ENCODE results near the gene KMT2C.

KMT2C gene

DNA sequence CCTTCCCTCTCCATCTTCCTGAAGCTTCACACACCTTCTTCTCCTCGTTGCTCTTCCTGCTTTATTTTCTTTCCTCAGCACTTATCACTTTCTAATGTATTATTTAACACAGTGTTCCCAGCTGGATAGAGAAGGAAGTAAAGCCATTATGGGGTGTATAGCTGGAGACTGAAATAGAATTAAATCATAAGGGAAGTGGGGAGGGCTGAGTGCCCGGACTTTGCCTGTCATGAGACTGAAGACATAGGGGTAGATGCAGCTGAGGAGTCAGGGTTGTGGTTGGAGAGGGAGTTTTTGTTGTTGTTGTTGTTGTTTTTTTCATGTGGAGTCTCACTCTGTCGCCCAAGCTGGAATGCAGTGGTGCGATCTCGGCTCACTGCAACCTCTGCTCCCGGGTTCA, 345.1 kb downstream of the KMT2C start:
- DNase-seq, result no peak

DNA sequence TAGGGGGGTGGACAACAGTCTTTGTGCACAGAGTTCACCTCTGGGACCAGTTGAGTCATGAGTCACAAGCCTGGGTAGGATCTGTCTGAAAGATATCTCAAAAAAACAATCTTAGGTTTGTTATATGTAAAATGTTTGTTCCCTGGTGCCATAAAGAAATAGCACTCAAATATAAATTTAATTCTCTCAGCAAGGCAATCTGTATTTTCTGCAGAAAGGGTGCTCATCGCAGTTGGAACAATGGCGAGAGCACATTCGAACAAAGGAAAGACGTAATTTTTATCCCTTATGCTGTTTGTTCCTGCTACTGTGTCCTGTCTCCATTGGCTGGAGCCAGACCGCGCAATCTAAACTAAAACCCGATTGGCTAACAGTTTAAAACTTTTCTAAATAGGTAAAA, 346.6 kb downstream of the KMT2C start:
- no peak for DNase-seq

- DNase-seq, result no peak
Measured at GRCh38 chr7:152086513-152086912, 349.3 kb downstream of the KMT2C start.

DNA sequence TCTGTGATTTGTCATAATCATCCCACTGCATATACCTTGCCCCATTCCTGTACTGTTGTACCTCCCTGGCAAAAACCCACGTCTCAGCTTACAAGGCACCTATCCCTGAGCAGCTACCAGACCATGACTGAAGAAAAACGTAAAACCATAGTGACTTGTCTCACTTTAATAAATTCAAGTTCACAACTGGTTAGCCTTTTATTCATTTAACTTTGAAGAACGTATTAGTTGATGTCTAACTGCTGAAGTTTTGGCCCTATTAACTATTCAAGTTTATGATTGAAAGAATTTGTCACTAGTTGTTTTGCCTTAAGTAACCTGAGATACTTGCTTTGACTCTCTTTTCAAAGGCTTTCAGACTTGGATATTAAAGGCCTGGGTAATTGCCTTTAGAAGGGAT, 350.7 kb downstream of the KMT2C start:
- DNase-seq, result no peak

Data from activated CD8-positive, alpha-beta memory T cell treated with anti-CD3 and anti-CD28 coated beads, Interleukin-2, amount 50 U/mL, for 4 hours (primary cell).